Hematopoietic multipotent progenitor cell treated with erythropoietin and hydrocortisone succinate and interleukin-3 and kit ligand, for 17 days (in vitro differentiated cells): ENCODE results near the gene FOXP3.

Experiments used
- DNase-seq: peaks from one replicate; pipeline ENCODE4 v3.0.0-alpha.2; 2015; ENCODE audit warnings: low spot score

Gene FOXP3

DNA sequence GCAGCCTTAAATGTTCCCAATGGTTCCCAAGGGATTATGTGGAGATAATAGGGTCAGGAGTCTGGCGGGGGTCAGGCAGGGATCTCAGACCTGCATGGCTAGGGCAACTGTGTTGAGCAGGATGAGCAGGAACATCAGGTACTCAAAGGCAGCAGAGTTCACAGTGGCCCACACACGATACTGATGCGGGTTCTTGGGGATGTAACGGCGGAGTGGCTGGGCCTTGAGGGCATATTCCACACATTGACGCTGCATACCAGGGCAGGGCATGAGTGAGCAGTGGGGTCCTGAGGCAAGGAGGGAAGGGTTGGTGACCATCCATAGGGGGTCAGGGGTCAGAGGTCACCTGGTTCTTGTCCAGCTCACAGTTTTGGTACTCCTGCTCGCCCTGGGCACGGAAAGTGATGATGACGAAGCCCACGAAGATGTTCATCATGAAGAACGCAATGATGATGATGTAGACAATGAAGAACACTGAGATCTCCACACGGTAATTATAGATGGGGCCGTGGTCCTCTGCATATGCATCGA is 49.4 kb downstream of the FOXP3 start:
- no peak for DNase-seq

DNA sequence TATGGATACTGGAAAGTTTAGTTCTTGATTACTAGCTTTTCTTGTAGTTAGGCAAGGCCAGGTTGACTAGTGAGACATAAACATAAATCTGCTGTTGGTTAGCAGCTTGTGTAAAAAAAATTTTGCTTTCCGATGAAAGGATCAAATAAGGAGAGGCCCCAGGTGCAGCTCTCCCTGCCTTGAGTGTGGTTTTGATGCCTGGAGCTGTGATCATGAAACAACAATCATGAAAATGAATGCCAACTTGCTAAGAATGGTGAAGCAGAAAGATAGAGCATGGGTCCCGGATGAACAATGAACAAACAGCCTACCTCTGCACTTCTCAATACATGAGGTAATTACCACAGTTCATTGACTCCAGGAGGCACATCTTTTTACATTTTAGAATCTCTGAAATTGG is 50.1 kb downstream of the FOXP3 start:
- no peak for DNase-seq

DNA sequence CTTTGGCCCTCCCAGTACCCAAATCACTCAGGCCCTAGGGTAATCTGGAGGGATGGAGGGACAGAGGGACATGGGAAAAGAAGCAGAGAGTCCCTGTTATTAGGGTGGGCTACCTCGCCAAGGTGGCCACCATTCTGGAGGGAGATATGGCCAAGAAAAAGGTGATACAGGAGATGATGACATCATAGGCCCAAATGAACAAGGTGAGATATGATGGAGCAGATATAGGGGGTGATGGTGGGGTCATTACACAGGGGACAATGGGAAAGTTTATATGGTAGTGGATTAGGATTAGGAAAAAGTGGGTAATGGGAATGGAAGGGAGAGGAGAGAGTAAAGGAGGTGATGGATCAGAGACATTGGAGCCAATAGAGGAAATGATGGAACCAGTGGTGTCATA is 51.6 kb downstream of the FOXP3 start:
- no peak for DNase-seq

DNA sequence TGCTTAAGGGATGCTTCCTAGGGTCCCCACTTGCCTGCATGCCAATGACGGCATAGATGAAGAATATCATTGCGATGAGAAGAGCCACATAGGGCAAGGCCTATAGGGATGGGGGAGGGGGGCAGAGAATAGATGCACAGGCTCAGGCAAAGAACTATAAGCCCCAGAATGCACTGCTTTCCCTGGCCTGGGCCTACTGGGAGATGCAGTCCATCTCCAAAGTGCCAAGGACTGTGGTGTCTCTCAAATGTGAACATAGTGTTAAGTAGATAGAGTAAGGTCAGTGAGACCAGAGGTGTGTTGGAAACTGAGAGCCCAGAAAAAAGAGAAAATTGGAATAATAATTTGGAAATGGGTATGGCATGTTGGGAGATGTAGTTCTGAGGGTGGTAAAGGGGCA is 52.3 kb downstream of the FOXP3 start:
- no peak for DNase-seq

DNA sequence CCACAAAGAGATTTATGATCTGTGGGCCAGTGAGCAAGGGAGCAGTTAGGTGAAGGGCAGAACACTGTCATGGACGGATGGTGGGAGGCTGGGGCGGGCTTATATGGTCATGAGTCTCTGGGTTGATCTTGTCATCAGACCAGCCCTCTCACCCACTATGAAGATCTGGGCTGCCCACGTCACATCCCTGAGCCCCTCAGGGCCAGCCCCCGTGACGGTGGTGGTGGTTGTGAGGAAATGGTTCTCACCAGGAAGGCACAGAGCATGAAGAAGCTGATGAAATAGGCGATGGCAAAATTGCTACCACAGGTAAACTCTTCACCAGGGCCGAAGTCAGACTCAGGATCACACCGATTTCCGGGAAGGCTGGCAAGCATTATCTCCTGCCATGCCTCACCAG is 53.4 kb downstream of the FOXP3 start:
- DNase-seq = no peak

DNA sequence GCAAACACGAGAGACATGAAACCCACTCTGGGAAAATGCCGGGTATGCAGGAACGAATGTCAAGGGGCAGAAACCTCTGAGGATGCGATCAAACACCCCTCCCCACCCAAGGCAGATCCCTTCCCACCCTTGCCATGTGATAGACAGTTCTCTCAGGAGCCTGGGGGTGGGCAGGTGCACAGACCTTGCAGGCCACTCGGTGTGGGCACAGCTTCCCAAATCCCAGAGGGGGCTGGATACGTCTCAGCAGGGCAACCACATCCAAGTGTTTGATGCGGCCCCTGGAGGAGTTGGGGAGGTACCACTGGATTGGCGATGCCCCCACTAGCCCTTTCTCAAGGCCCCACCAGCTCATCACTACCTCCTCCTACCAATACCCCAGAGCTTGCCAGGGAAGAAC is 54.1 kb downstream of the FOXP3 start:
- DNase-seq = no peak

DNA sequence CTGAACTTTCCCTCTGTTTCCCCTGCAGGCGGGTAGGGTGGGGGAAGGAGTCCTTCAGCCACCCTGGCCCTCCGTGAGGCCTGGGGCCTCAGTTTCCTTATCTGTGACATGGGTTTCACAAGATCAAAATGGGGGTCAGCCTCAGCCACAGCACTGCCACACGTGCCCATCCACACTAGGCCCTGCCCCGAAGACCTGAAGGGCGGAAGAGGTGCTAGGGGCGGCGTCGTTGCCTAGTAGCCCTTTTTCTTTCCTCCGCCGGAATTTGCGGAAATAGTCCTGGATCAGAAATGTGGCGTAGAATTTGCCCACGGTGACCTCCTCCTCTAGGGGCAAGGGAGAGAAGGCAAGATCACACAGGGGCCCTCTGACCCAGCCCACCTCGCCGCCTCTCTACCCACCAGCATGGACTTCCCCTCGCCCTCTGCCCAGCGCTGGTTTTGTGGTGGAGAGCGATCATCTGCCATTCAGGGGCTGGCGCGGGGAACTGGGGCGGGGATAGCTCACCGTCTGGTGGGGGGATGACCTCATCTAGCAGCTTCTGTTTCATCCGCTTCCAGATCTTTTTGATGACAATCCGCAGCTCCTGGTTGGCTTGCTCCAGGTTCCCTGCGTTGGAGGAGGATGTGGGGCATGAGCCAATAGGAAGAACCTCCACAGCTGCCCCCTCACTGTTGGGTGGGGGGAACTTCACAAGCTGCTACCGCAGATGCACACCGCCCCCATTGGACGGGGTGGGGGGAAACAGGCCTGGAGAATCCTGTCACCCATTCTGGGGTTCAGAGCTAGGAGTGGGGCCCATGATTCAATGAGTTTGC is 54.9 kb downstream of the FOXP3 start:
- no peak for DNase-seq

DNA sequence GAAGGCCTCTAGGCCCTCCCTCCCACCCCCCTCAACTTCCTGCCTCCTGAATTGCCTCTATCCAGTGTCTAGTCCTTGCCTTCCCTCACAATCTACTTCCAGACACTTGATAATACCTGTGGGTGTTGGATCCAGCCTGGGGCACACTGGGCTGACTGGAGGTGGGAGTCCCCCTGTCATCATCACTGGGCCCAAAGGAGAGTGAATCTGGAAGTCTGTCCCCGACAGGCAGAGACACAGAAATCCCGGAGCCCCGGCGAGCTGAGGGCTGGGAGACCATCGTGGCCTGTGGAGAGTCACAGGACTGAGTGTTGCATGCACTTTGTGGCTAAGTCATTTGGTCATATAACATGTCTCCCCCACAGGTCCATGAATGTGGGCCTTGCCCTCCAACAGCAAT is 56.1 kb downstream of the FOXP3 start:
- DNase-seq = no peak

DNA sequence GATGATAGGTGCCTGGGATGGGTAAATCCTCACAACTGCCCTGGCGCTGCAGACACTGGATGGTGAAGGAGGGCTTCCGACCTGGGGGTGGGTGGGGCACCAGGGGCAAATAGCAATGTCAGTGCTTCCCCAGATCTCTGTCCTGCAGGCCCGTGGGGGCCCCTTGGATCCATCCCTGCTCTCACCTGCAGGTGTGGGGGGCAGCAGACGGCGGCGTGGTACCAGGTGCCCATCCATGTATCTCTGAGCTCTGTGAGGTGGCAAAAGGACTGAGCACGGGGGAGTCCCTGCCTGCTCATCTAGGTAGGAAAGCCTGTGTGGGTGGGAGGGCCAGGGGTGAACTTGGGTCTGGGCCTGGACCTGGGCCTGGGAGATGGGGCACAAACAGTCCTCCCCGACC is 58.0 kb downstream of the FOXP3 start:
- DNase-seq = no peak

DNA sequence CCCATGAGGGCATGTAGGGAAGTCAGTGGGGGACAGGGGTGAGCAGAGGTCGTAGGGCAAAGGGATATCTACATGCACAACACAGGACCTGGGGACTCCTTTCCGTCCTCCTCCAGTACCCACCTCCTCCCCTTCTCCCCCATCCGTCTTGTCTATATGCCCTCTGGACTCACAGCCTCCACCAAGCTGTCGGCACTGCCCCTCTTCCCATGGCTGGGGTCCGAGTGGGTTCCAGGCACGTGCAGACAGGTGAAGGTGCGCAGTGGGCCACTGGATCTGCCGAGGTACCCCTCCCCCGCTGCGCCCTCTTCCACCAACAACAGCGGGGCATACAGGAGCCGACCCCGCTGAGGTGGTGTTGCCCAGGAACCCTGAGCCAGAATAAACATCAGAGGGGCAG is 59.1 kb downstream of the FOXP3 start:
- no peak for DNase-seq

DNA sequence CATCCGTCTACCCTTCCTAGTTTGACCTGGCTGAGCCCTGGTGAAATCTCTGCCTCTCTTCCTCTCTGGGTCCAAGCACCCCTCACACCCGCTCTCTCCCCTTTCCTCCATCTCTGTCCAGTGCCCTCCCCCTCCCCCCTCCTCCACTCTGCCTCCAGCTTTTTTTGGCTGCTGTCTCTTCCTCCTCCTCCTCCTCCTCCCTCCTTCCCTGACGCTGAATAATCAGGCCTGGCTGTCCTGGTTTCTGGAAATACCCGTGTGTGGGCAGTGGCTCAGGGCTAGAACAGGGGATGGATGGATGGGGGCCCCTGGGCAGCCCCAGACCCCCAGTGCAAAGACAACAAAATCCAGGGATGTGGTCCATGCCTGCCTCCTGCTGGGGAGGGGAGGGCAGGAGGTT is 59.8 kb downstream of the FOXP3 start:
- DNase-seq = no peak

DNA sequence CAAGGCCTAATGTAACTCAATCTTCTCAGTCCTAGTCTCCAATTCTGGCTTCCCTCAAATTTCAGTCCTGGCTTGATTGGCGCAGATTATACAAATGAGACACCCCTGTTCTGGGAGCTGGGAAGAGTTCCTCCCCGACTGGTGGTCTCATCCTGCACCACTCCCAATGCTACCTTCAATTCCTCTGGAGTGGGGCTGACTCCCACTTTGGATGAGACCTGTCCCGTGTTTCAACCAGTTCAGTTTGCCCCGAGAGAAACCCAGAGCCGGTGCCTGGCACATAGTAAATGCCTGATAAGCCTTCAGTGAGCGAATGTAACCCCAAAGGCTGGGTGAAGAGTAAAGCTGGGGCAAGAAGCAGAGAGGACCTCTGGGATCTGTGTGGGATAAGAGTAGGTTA is 60.5 kb downstream of the FOXP3 start:
- no peak for DNase-seq

DNA sequence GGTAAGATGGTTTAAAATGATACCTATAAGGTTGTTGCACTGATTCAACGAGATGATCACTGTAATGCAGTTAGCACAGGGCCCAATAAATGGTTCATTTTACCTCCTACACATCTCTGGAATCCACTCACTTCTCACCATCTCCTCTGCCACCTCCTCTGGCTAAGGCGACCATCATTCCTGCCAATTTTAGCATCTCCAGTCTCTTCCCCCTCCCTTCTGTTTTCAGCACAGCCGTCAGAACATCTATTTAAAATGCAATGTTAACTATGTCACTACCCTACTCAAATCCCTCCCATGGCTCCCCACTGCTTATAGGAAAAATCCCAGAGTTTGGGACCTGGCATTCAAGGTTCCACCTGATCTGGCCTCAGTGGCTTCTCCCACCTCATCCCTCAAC is 61.0 kb downstream of the FOXP3 start:
- DNase-seq = no peak

DNA sequence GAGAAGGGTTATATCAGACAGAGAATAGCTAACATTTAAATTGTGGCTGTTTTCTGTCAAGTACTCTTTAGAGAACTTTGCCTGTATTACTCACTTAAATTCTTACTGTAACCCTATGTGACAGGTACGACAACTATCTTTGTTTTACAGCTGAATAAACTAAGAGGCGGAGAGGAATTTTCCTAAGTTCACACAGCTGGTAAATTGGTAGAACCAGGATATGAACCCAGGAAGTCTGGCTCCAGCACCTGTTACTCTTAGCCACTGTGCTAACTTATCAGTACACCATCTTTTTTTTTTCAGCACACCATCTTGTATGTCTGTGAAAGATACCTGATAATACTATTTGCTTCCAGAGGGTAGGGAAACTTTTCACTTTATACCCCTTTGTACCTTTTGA is 62.5 kb downstream of the FOXP3 start:
- no peak for DNase-seq
